Activated CD4-positive, alpha-beta T cell treated with anti-CD3 and anti-CD28 coated beads, Interleukin-2, amount 50 U/mL, for 24 hours (primary cell): ENCODE measurements around the gene SNTG2.

Experiments used
- DNase-seq, 2 donors: peaks; one replicate each; pipeline ENCODE4 v3.0.0-alpha.2; 2020; ENCODE audit warnings: low read depth in 1 of 2, low spot score in 1 of 2

Gene SNTG2

GRCh38 chr2:951224-952006 lies 766 bp downstream of the SNTG2 start:
- no peak for DNase-seq

GRCh38 chr2:953408-953807 lies 2.8 kb downstream of the SNTG2 start:
- DNase-seq: no peak

DNA sequence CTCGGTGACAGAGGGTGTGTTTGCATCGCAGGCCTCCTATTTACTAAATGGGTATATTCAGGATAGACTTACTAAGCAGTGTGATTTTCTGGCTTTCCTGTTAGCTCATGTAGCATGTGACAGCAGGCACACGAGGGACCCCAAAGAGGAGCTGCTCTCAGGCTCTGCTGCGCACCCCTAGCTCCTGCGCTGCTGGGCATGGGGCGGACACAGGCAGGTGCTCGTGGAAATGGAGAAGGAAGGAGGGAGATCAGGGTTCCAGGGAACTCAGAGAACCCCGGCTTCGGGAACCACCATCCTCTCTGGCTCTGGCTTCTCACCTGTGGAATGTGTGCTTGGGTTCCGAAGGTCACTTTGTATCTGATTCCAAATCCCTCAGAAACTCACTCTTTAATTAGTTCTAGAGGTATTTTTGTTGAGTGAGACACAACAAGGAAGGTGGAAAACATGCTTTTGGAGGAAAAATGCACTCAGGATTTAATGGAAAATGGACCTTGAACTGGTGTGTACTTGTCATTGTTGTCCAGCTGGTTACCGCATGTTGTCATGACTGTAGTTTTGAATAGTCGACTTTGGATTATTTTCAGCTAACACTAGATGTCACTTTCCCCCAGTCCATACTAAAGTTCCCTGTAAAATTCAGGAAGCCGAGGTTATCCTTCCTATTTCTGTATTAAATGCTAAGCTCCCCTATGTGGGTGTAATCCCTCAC lies 3.5 kb downstream of the SNTG2 start:
- no peak for DNase-seq

- DNase-seq: no peak
These were observed 4.0 kb downstream of the SNTG2 start for GRCh38 chr2:954687-955000.

- no peak for DNase-seq
These were observed 5.4 kb downstream of the SNTG2 start for GRCh38 chr2:955829-956731.

GRCh38 chr2:959457-959856 lies 8.8 kb downstream of the SNTG2 start:
- no peak for DNase-seq

DNA sequence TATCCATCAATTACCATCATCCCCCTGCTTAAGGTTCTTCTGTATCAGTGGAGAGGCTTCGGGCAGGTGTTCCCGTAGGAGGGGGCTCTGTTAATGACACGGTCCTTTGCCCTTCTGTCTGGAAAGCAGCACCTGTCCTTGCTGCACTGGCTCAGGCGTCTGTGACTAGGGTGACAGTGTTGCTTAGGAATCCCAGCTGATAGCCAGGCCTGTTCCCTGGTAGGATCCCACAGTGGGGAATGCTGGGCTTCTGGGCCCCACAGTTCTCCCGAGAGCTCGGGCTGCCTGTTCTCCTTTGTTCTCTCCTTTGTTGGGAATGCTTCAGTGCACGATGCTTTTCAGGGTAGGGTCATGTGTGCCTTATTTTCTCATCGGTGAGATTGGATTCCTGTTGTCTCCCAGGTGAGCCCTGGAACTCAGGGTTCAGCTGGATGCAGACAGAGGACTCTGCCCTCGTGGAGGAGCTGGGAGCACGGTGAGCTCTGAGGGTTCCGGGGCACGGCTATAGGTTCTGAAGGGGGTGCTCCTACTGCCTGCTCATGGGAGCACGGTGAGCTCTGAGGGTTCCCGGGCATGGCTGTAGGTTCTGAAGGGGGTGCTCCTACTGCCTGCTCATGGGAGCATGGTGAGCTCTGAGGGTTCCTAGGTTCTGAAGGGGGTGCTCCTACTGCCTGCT lies 9.6 kb downstream of the SNTG2 start:
- no peak for DNase-seq

DNA sequence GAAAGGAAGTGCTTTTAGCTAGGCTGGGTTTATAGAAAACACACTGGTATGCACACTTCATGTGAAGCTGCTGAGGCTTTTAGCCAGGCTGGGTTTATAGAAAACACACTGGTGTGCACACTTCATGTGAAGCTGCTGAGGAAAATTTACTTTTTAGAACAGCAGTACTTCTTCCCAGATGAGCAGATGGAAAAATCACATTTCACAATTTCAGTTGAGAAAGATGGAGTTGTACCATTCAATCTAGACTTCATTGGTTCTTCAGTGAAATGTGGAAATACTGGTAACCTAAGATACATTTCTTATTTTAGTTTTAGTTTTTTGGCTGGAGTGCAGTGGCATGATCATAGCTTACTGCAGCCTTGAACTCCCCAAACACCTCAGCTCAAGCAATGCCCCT lies 11.1 kb downstream of the SNTG2 start:
- DNase-seq: no peak

GRCh38 chr2:963876-964275 lies 13.2 kb downstream of the SNTG2 start:
- DNase-seq: no peak

DNA sequence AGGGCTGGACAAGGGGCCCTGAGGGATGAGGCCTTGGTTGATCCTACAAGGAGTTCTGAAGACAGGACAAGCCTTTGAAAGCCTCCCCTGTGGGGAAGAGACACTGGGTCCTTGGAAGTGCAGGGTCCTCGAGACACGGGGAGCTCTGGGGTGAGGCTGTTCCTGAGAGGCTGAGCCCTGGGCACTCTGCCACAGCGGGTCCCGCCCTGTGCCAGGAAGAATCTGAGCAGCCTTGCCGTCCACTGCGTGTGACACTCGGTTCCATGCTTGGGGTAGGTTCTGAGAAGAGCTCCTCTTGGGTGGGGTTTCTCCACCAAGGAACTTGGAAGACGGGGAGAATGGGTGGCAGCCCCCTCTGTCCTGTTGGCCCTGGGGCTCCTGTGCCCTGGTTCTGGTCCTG lies 13.9 kb downstream of the SNTG2 start:
- DNase-seq: no peak

DNA sequence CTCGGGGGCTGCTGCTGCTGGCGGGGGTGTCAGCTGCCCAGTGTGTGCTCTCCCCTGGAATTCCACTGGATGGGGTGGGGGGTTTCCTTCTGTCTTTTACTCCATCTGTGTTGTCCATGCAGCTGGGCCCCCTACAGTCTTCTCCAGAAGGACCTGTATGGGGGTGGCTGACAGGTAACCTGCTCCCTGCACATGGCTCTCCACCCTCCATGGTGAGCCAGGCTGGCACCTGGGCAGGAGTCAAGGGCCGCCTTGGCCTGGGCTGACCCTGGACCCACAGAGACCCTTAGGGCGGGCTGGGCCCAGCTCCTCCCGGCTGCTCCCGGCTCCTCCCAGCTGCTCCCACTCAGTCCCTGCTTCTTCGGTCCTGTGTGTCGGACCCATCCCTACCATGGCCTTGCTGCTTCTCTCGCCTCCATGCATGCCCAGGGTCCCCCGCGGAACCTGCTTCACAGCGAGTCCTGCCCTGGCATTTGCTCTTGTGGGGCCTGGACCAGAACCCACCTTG lies 15.0 kb downstream of the SNTG2 start:
- no peak for DNase-seq

GRCh38 chr2:973129-973528 lies 22.5 kb downstream of the SNTG2 start:
- DNase-seq: no peak

DNA sequence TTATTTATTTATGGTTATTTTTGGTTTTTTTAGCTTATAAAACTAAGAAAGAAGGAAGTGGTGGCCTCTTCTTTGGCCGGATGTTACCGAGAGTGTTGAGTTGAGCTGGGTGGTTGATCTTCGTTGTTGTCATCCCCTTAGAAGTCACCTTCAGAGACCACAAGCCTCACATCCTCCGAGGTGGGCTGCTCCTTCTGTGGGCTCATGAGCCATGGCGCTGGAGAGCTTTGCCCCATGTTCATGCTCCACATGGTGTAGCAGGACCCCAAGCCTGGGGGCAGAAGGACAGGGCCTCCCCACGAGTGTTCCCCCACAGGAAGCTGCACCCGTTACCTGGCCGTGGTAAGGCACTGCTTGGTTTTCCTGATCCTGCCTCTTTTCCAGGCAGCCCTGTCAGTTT lies 23.4 kb downstream of the SNTG2 start:
- no peak for DNase-seq

- DNase-seq: no peak
These were observed 23.9 kb downstream of the SNTG2 start for GRCh38 chr2:974502-974901.

- no peak for DNase-seq
These were observed 24.4 kb downstream of the SNTG2 start for GRCh38 chr2:975095-975494.

DNA sequence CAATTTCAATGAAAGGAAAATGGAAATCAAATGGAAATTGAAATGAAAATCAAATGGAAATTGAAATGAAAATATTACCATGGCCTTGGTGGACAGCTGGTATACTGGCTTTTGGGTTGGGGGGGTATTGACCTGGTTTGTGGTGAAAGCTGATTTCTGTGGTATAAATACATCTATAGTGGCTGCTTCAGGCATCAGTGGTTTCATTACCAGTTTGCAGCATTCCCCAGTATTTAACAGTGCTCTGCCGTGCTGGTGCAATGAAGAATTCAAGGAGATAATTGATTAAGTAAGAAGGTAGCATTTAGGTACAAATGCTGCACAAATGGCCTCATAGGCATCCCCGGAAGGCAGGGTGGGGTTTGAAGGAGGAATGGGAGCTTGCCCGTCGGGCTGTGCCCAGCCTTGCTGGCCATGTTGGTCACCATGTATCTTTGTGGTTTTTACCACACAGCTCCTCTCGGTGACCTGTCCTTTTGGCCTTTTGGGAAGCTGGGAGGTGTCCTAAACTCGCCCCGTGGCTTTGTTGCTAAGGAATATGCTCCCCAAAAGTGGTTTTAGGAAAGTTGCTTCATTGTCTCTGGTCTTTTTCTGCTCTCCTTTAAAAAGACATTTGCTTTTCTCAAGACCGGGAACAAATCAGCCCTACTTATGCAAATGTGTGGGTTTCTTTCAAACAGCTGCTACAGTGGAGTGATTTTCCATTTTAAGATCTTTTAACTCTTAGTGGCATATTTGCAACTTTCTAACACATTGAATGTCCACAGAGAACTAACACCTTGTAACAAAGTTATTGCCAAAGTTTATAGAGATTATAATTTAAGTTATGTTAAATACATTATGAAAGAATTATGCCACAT lies 28.6 kb downstream of the SNTG2 start:
- no peak for DNase-seq

DNA sequence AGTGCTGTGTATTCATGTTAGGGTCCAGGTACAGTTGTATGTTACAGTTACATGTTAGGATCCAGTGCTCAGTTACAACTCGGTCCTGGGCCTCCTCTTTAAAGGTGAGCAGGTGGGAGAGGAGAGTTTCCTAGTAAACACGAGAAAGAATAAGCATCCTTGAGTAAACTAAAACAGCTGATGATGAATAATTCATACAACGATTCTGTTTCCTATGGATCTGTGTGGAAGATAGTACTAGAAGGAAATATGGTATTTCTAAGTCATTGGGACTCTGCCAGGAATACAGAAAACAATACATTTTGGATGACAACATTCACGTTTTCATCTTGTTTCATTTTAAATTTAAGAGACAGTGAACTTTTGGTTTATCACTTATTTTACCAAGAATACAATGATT lies 29.5 kb downstream of the SNTG2 start:
- DNase-seq: no peak

- no peak for DNase-seq
These were observed 30.6 kb downstream of the SNTG2 start for GRCh38 chr2:981258-981657.

- no peak for DNase-seq
These were observed 31.1 kb downstream of the SNTG2 start for GRCh38 chr2:981759-982158.

DNA sequence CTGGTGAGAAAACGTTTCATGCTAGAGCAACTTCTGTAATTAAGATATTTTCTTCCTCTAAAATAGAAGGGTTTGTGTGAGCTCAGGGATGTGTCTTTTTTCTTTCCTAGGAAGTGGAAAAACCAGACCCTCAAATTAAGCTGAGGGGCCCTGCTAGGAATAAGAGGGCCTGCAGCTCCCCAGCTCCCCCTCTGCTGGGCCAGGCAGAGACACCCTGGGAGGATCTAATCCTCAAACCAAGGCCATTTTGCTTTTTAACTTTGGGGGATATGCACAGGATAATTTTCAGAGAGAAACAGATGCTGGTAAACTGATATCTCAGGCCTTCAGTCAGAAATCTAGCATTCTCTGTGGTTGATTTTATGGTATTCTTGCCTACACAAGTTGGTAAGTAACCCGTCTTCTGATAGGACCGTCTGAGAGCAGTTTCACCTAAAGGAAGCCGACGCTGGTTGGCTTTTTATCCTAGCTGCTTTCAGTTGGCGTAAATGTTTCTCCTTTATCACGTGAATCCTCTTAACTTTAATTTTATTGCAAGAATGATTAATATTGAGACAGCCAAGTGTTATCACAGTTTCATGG lies 34.8 kb downstream of the SNTG2 start:
- DNase-seq: no peak
